MM.1S (cell line): ENCODE results near the gene PSME3IP1.

Source experiments
- EZH2 ChIP-seq: fragments of 300-600 bp; sonication (generic); optimal IDR thresholded peaks from 2 replicates; pipeline ENCODE3; 2017; ENCODE audit warnings: low read depth, mild to moderate bottlenecking, antibody characterized with exemption, low read length, mixed read lengths
- EZH2phosphoT487 ChIP-seq: fragments of 300-600 bp; sonication (generic); IDR thresholded peaks from 2 replicates; pipeline ENCODE4 v1.6.1; 2018; ENCODE audit warnings: antibody characterized with exemption, low read length
- TF ChIP-seq, protein P1 (sequence below): fragments of 300-600 bp; sonication (generic); IDR thresholded peaks from 2 replicates; pipeline ENCODE4 v1.5.1; 2016; ENCODE audit warnings: antibody characterized with exemption, low read length, mixed read lengths

DNA sequence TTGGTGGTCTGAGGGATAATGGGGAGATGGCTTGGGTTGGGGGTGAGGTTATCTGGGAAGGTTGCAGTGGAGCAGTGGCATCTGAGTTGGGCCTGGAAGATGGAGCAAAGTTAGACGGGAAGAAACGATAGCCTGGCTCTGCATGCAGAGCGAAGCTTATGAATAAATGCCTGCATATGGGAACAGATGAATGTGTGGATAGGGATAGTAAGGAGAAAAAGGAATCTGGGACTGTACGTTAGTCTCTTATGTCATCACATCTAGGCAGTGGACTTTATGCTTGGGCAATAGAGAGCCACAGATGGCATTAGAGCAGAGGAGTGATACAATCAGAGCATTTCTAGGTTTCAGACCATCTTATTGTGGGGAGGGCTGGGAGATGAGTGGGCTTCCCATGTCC, 60.5 kb downstream of the PSME3IP1 start:
- TF ChIP-seq, protein P1, sequence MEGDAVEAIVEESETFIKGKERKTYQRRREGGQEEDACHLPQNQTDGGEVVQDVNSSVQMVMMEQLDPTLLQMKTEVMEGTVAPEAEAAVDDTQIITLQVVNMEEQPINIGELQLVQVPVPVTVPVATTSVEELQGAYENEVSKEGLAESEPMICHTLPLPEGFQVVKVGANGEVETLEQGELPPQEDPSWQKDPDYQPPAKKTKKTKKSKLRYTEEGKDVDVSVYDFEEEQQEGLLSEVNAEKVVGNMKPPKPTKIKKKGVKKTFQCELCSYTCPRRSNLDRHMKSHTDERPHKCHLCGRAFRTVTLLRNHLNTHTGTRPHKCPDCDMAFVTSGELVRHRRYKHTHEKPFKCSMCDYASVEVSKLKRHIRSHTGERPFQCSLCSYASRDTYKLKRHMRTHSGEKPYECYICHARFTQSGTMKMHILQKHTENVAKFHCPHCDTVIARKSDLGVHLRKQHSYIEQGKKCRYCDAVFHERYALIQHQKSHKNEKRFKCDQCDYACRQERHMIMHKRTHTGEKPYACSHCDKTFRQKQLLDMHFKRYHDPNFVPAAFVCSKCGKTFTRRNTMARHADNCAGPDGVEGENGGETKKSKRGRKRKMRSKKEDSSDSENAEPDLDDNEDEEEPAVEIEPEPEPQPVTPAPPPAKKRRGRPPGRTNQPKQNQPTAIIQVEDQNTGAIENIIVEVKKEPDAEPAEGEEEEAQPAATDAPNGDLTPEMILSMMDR, result no peak
- TF ChIP-seq EZH2 (no peak), EZH2phosphoT487 (no peak)
